Nucleus accumbens (tissue), 56 donors: ENCODE measurements around the gene TRIM2.

Experiments
- DNase-seq, 56 donors: peaks; one replicate each; lab custom pipeline; 2025; lab: John Stamatoyannopoulos, UW

Gene TRIM2

DNA sequence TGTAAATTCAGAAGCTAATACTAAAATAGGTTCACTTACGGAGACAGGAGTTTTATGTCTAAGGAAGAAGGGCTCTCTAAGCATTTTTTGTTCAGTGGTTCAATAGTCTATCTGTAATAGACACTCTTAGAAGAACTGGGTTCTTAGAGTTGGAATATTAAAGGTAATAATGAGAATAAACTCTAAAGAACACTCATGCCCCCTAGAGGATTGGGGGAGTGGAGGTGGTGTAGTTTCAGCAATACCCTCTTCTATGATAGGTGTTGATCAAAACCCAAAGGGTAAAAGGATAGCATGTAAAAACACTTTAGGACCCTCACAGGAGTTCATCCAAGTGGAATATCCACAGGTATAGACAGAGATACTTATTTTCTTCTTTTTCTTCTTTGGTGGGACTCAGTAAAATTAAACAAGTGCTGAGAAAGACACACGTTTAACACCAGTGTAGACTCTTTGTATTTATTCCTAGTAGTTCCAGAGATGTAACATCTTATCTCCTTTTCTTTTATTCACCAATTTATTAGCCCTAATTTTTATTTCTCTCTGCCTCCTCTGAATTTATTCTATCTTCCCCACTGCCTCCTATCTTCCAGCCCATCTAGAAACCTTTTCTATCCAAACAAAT, 114.6 kb downstream of the TRIM2 start:
- peak in 1 of 56 donors; percentile 21 for DNase-seq

- no peak for DNase-seq
Measured at GRCh38 chr4:153322791-153323190, 118.5 kb downstream of the TRIM2 start.

DNA sequence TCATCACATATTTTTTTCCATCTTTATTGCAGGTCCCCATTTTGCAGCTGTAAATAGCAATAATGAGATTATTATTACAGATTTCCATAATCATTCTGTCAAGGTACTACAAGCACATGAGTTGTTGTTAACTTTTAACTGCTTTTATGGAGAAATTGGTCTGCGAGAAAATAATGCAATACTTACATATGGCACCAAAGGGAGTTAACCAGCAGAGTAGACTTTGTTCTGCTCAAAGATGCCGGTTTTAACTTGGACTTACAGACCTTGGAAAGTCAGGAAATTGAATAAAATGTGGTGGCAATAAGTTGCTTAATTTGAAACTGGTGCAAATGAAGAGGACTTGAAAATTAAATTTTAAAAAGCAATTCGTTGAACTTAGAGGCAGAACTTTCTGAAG, 119.8 kb downstream of the TRIM2 start:
- no peak for DNase-seq

- DNase-seq = no peak
Measured at GRCh38 chr4:153325558-153325957, 121.3 kb downstream of the TRIM2 start.

DNA sequence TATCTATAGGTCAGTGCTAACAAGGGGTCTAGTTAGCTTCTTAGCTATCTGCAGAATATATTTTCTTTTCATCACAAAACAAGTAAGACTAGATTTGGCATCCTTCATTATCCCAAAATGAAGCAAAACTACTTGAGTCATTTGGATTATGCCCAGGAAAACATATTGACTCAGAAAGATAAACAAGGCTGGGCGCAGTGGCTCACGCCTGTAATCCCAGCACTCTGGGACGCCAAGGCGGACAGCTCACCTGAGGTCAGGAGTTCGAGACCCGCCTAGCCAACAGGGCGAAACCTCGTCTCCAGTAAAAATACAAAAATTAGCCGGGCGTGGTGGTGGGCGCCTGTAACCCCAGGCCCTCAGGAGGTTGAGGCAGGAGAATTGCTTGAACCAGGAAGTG, 122.3 kb downstream of the TRIM2 start:
- DNase-seq = no peak

DNA sequence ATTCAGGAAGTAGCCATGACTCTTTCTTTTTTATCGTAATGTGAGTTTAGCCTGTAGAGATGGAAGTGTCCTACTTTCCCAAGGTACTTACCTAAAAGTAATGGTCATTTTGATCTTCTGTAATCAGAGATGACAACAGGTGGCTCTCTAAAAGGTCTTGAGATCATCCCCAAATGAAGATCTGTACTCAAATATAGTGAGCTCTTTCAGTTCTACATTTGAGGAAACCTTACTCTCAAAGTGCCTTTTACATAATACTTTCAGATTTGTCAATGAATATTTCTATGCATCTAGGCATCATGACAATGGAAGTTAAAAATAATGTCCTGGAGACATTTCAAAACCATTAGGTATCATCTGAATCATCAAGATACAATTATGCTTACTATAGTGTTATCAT, 123.0 kb downstream of the TRIM2 start:
- DNase-seq = no peak

- DNase-seq = no peak
Measured at GRCh38 chr4:153332936-153333335, 128.7 kb downstream of the TRIM2 start.

DNA sequence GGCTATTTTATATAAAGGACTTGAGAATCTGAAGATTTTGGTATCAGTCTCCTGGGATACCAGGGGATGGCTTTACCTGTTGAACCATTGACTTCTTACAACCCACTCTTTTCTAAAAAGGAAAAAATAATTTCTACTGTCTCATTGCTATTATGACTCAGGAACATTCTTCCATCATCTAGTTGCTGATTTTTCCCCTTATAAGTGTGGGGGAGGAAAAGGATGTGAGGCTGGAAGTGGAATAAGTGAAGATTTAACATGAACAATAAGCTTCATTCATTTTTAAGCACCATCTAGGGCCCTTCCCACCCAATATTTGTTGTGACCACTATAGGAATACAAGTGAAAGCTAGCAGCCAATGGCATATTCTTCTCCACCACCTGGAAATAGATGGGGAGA, 129.6 kb downstream of the TRIM2 start:
- DNase-seq = no peak

DNA sequence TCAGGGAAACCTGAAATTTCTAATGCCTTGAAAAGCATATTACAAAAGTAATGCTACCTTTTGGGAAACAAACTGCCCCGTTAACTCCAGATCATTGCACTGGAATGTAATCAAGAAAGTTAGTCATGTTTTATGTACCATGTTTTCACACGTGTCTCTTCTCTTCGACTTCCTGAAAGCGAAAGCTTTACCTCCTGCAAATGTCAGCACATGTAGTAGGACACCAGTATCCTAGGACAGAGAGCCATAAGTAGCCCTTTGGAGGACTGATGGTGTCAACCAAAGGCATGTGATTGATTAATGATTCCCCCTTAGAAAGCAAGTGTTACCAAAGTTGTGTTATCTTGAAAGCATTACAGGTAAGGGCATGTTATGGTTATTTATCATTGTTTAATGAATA, 131.4 kb downstream of the TRIM2 start:
- DNase-seq = no peak

- DNase-seq = no peak
Measured at GRCh38 chr4:153337686-153338085, 133.4 kb downstream of the TRIM2 start.

DNA sequence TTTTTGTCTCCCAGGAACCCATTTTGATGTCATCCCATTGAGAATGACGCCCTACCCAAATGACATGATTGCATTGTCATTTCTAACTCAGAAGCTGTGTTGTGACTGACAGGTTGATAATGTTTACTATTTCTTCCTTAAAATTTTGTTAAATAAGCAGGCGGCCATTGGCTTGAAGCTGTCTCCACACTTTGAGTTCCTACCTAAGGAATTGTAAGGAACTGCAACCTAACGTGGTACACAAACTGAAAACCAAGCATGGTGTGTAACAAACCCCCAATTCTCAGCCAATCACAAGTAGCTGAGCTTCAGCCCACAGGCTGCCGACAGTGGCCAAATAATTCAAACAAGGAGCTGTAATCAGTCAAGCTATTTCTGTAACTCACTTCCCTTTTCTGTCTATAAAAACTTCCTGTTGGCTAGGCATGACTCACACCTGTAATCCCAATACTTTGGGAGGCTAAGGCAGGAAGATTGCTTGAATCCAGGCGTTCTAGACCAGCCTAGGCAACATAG, 137.4 kb downstream of the TRIM2 start:
- DNase-seq = no peak

DNA sequence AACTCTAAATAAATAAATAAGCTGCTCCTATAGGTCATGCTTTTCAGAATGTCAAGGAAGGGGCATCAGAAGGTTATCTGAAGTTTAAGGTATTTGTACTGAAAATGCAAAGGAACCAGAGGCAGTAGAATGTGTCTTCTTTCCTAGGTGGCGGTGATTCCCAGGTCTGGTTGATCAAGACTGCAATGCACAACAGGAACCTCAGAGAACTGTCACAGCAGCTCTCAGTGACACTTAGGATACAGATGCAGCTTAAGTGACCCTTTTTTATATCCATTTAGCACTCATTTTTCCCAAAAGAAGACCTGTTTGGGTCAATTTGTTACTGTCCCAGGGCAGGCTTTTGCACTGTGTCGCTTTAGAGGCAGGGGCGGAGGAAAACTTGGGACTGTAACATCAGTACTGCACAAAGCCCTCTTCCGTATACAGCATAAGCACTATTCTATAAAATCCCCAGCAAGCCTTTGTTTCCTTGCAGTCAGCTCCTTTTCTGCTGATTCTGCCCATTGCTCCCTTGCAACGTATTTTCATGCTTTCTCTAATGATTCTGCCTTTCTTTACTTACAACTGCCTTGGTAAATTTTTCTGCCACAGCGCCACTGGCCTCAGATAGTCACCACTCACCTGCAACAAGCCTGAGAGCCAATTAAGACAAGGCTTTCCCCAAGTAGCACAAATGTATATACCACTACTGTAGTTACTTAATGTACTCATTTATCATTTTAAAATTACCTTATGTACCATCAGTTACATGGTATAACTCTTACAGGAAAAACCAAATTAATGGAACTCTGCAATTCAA, 138.7 kb downstream of the TRIM2 start:
- DNase-seq = no peak

- DNase-seq = peak in 54 of 56 donors; percentile 26 to 89 (median 68)
Measured at GRCh38 chr4:153344131-153345011, 140.1 kb downstream of the TRIM2 start, which contains the start of gene MND1. Gene MND1 (plus strand): TSS chr4:153344688. CDS start chr4:153344738, 50 bp downstream.

- peak in 25 of 56 donors; percentile 3 to 65 (median 31) for DNase-seq
Measured at GRCh38 chr4:153345012-153345981, 141.1 kb downstream of the TRIM2 start.

DNA sequence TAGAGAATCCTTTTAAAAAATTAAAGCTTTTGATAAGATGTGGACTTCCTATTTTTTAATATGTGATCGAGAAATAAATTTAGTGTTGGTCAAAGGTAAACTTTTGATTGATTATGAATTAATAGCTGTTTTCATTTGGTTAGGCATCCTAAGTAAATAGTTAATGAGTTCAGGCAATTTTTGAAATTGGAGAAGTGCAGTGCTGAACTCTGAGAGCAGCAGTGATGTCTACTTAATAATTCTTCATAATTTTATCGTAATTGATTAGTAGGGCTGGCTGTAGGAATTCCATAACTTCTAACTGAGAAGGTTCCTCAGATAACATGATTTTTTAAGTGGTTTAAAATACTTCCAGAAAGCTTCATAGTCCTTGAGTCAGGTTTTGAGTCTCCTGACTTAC, 141.8 kb downstream of the TRIM2 start:
- no peak for DNase-seq

- DNase-seq = peak in 5 of 56 donors; percentile 1 to 38 (median 9)
Measured at GRCh38 chr4:153346563-153346962, 142.3 kb downstream of the TRIM2 start.

DNA sequence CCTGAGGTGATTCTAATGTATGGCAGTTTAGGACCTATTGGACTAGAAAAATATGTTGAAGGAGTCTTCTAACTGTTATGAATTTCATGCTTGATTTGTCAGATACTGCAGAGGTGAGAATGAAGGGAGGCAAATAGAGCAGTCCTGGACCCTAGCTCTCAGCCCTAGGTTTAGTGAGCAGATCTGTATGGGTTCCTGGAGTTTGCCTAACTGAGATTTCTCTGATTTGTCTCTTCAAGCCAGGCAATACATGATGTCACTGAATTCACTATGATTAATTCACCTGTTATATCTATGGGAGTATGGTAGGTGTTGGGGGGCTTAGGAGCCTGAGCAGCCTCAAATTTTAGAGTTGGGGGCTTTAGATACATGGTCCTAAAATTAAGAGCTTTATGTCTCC, 142.9 kb downstream of the TRIM2 start:
- DNase-seq = no peak

DNA sequence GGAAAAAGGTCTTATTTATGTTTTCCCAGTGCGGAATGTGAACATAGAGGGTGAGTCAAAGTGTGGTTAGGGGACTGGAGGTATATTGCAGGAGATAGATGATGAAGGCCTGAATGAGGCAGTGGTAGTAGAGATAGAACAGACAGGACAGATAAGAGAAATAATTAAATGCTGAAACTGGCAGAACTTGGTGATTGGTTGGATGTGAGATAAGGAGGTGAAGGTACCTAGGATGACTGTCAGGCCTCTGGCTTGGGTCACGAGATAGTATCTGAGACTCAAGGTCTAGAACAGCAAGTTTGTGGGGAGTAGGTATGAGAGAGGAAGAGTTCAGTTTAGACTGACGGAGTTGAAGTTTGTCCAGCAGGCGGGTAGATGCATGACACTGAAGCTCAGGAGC, 143.8 kb downstream of the TRIM2 start:
- DNase-seq = no peak

GRCh38 chr4:153349206-153349805, 145.1 kb downstream of the TRIM2 start:
- no peak for DNase-seq
